SK-N-SH treated with all-trans-retinoic acid at 6 μM for 48 hours (cell line): ENCODE results near the gene PMEPA1.

Source experiments
- ATAC-seq: fragments of 200-7000 bp; cut with Tn5 transposase; 3 replicates; pipeline ENCODE4 v1.9.1; 2020; ENCODE audit warnings: mild to moderate bottlenecking, moderate library complexity
- ARNTL ChIP-seq: fragments of 450-650 bp; formaldehyde crosslinking; IDR thresholded peaks from 2 replicates; pipeline ENCODE4 v1.5.0; 2020; ENCODE audit warnings: low read depth, mild to moderate bottlenecking, moderate library complexity, borderline replicate concordance
- BACH2 ChIP-seq: fragments of 250-450 bp; sonication (Bioruptor Pico); IDR thresholded peaks from 2 replicates; pipeline ENCODE4 v1.9.0; 2021; ENCODE audit warnings: mild to moderate bottlenecking, borderline replicate concordance
- CREB5 ChIP-seq: fragments of 250-450 bp; sonication (Bioruptor Pico); IDR thresholded peaks from 2 replicates; pipeline ENCODE4 v1.5.1; 2020; ENCODE audit warnings: low read depth, mild to moderate bottlenecking, moderate library complexity
- CSDC2 ChIP-seq: fragments of 250-450 bp; sonication (Bioruptor Pico); IDR thresholded peaks from 2 replicates; pipeline ENCODE4 v1.5.0; 2020; ENCODE audit warnings: mild to moderate bottlenecking, moderate library complexity
- GLIS3 ChIP-seq: fragments of 250-450 bp; sonication (Bioruptor Pico); IDR thresholded peaks from 2 replicates; pipeline ENCODE4 v1.5.0; 2020; ENCODE audit warnings: mild to moderate bottlenecking, moderate library complexity
- ISL1 ChIP-seq: fragments of 250-450 bp; sonication (Bioruptor Pico); IDR thresholded peaks from 2 replicates; pipeline ENCODE4 v2.1.2; 2022; ENCODE audit warnings: mild to moderate bottlenecking, moderate library complexity
- OSR1 ChIP-seq: fragments of 250-450 bp; sonication (Bioruptor Pico); IDR thresholded peaks from 2 replicates; pipeline ENCODE4 v1.8.0; 2022; ENCODE audit warnings: moderate library complexity, mild to moderate bottlenecking, inconsistent platforms
- PATZ1 ChIP-seq: fragments of 250-450 bp; sonication (Bioruptor Pico); IDR thresholded peaks from 2 replicates; pipeline ENCODE4 v1.8.0; 2020; ENCODE audit warnings: mild to moderate bottlenecking, moderate library complexity, borderline replicate concordance
- PPARA ChIP-seq: fragments of 250-450 bp; sonication (Bioruptor Pico); IDR thresholded peaks from 2 replicates; pipeline ENCODE4 v1.5.0; 2020; ENCODE audit warnings: mild to moderate bottlenecking, borderline replicate concordance
- RARB ChIP-seq: fragments of 250-450 bp; sonication (Bioruptor Pico); IDR thresholded peaks from 2 replicates; pipeline ENCODE4 v1.8.0; 2021; ENCODE audit warnings: mild to moderate bottlenecking, moderate library complexity
- SNAI2 ChIP-seq: fragments of 250-450 bp; sonication (Bioruptor Pico); IDR thresholded peaks from 2 replicates; pipeline ENCODE4 v1.5.0; 2020; ENCODE audit warnings: mild to moderate bottlenecking, moderate library complexity
- TCF4 ChIP-seq: fragments of 250-450 bp; sonication (Bioruptor Pico); IDR thresholded peaks from 2 replicates; pipeline ENCODE4 v1.8.0; 2021; ENCODE audit warnings: mild to moderate bottlenecking, moderate library complexity, borderline replicate concordance
- ZFP3 ChIP-seq: fragments of 250-450 bp; sonication (Bioruptor Pico); IDR thresholded peaks from 2 replicates; pipeline ENCODE4 v1.5.0; 2020; ENCODE audit warnings: mild to moderate bottlenecking, moderate library complexity
- ZFP30 ChIP-seq: fragments of 450-650 bp; formaldehyde crosslinking; IDR thresholded peaks from 2 replicates; pipeline ENCODE4 v1.5.0; 2022; ENCODE audit warnings: mild to moderate bottlenecking, moderate library complexity
- ZNF565 ChIP-seq: fragments of 450-650 bp; formaldehyde crosslinking; conservative IDR thresholded peaks from 2 replicates; pipeline ENCODE4 v1.5.0; 2020; ENCODE audit warnings: low read depth, mild to moderate bottlenecking, moderate library complexity
- ZNF8 ChIP-seq: fragments of 450-650 bp; formaldehyde crosslinking; IDR thresholded peaks from 2 replicates; pipeline ENCODE4 v1.5.0; 2020; ENCODE audit warnings: mild to moderate bottlenecking, moderate library complexity
- TF ChIP-seq, protein P1 (sequence below): fragments of 250-450 bp; sonication (Bioruptor Pico); IDR thresholded peaks from 2 replicates; pipeline ENCODE4 v1.5.1; 2021; ENCODE audit warnings: mild to moderate bottlenecking, moderate library complexity

PMEPA1 gene

GRCh38 chr20:57667388-57667787 lies 42.4 kb downstream of the PMEPA1 start:
- ATAC-seq: no peak
- no peak for TF ChIP-seq PATZ1 (CRISPR knock-in tag)
- no peak for TF ChIP-seq ZNF565 (CRISPR knock-in tag)
- no peak for TF ChIP-seq CSDC2 (CRISPR knock-in tag)
- no peak for TF ChIP-seq OSR1 (CRISPR knock-in tag)
- no peak for TF ChIP-seq PPARA

- TF ChIP-seq ARNTL (CRISPR knock-in tag): no peak
- no peak for TF ChIP-seq ZNF565 (CRISPR knock-in tag)
- TF ChIP-seq BACH2 (CRISPR knock-in tag): no peak
- no peak for TF ChIP-seq SNAI2 (CRISPR knock-in tag)
- TF ChIP-seq PPARA: no peak
- TF ChIP-seq OSR1 (CRISPR knock-in tag): no peak
- no peak for TF ChIP-seq TCF4 (CRISPR knock-in tag)
- no peak for TF ChIP-seq ZFP3 (CRISPR knock-in tag)
- TF ChIP-seq ISL1: no peak
- no peak for TF ChIP-seq PATZ1 (CRISPR knock-in tag)
- no peak for TF ChIP-seq ZFP30 (CRISPR knock-in tag)
- no peak for TF ChIP-seq GLIS3 (CRISPR knock-in tag)
- TF ChIP-seq, protein P1, sequence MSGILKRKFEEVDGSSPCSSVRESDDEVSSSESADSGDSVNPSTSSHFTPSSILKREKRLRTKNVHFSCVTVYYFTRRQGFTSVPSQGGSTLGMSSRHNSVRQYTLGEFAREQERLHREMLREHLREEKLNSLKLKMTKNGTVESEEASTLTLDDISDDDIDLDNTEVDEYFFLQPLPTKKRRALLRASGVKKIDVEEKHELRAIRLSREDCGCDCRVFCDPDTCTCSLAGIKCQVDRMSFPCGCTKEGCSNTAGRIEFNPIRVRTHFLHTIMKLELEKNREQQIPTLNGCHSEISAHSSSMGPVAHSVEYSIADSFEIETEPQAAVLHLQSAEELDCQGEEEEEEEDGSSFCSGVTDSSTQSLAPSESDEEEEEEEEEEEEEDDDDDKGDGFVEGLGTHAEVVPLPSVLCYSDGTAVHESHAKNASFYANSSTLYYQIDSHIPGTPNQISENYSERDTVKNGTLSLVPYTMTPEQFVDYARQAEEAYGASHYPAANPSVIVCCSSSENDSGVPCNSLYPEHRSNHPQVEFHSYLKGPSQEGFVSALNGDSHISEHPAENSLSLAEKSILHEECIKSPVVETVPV (CRISPR knock-in tag): no peak
- no peak for TF ChIP-seq CREB5 (CRISPR knock-in tag)
- no peak for ATAC-seq
Measured at GRCh38 chr20:57666834-57667157, 43.0 kb downstream of the PMEPA1 start.

- TF ChIP-seq ZFP30 (CRISPR knock-in tag): no peak
- TF ChIP-seq ARNTL (CRISPR knock-in tag): no peak
- TF ChIP-seq CSDC2 (CRISPR knock-in tag): no peak
- no peak for TF ChIP-seq ZNF565 (CRISPR knock-in tag)
- no peak for TF ChIP-seq CREB5 (CRISPR knock-in tag)
- TF ChIP-seq TCF4 (CRISPR knock-in tag): no peak
- no peak for TF ChIP-seq PATZ1 (CRISPR knock-in tag)
- TF ChIP-seq RARB (CRISPR knock-in tag): no peak
- TF ChIP-seq ZNF8: no peak
- TF ChIP-seq, all 23 proteins: peak for 0
- ATAC-seq: no peak
Measured at GRCh38 chr20:57666106-57666833, 43.5 kb downstream of the PMEPA1 start.
